Stimulated activated CD4-positive, alpha-beta T cell treated with anti-CD3 and anti-CD28 coated beads, Interleukin-1b, Interleukin-23, amount 100 ng/mL, for 4 hours (primary cell): ENCODE data around the gene TJP1.
"Not testable (repeated sequence)": the region's sequence is repeated elsewhere in the genome, so short reads cannot be mapped to it uniquely, and the experiment has no call there.

Experiments
- DNase-seq, 2 donors: peaks; one replicate each; pipeline ENCODE4 v3.0.0-alpha.2; 2020; ENCODE audit warnings: low read depth in 2 of 2

Gene TJP1

DNA sequence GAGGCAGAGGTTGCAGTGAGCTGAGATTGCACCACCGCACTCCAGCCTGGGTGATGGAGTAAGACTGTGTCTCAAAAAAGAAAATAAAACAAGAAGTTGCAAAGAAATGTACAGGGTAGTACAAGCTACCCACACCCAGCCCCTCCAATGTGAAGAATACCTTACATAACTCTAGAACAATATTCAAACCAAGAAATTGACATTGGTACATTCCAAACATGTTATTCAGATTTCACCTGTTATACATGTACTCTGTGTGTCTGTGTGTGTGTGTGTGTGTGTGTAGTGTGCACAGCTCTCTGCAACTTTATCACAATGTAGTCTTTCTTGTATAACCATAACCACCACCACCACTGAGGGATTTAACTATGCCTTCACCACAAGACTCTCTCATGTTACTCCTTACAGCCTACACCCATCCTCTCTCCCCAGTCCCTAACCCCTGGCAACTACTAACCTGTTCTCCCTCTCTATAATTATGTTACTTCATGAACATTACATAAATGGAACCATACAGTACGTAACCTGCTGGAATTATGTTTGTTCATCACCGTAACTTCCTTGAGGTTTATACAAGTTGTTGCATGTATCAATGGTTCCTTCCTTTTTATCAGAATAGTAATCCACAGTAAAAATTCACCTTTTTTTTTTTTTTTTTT lies 16.2 kb upstream of the TJP1 start:
- no peak for DNase-seq

DNA sequence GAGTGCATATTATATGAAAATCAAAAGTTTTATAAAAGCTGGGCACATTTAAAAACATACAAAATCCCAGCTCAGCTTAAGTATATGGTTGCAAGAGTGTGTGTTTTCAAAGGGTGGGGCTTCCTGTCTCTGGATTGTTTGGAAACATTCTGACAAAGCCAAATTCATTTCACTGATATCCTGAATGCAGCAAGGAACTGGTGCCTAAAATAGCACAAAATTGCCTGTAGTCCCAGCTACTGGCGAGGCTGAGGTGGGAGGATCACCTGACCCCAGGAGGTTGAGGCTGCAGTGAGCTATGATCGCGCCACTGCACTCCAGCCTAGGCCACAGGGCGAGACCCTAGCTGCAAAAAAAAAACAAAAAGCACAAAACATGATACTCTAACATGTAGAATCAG lies 13.0 kb upstream of the TJP1 start:
- no peak for DNase-seq

DNA sequence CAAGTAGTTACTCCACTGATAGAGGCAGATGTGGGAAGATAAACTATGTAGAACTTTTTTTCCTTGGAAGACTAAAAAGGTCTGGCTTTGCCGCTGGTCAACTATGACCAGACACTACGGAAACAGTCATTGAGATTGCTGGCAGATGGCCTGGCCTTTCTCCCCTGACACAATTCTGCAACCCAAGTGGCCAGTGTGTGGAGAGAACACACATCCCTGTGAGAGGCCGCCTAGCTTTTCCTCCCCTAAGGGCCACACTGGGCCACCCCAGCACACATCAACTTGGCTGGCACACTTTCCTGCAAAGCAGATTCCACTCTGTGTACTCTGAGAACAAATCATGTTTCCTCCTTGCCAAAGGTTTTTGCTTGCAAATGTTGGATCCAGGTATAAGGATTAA lies 10.4 kb upstream of the TJP1 start:
- no peak for DNase-seq

DNA sequence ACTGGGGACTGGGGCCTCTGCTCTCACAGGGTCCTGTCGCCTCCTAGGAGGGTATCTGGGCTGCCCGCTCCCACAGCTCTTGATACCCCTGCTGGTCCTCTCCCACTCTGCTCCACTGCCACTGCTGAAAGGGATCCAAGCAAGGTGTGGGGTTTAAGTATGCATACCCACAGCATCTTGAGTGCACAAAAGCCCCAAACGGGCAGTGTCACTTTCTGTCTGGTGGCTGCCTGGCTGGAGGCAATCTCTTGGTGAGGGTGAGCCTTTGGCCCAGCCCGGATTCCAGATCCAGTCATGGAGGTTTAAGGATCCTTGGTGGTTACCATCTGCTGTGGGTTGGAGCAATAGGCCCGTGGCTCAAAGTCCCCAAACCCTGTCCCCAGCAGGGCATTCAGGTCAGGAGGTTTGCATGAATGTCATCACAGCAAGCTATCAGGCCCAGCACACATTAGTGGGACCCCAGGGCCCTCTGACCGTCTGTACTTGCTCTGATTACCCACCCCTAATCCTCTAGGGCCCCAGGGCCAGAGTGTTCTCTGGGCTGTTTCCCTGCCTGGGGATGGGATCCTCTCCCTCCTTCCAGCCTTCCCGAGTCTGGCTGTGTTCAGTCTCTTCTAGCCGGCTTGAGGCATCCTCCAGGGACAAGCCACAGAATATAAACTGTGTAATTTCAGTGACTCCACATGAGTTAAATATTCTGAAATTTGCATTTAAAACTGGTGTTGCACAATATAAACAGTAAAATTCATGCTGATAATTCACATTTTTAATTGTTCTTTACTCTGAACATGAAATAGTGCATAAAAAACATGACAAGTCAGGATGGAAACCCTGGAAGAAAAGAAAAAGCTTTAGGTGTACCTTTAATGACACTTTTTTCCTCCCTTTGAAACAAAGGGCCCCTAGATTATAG lies 4.9 kb upstream of the TJP1 start:
- DNase-seq, result no peak

DNA sequence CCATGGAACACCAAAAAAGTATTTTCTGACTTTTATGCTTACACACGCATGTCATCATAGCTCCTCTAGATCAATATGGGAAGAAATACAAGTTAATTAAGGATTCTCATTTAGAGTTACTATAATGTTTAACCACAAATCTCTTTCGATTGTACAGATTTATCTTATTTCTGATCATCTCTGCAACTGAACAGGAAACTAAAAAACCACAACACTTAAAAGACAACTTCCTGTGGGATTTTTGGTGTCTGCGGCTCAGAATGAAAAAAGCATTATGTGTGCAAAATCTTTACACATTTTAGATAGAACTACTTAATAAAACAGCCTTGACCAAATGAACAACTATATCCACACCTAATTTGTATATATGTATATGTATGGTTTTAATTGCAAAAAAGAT lies 3.0 kb upstream of the TJP1 start:
- no peak for DNase-seq

DNA sequence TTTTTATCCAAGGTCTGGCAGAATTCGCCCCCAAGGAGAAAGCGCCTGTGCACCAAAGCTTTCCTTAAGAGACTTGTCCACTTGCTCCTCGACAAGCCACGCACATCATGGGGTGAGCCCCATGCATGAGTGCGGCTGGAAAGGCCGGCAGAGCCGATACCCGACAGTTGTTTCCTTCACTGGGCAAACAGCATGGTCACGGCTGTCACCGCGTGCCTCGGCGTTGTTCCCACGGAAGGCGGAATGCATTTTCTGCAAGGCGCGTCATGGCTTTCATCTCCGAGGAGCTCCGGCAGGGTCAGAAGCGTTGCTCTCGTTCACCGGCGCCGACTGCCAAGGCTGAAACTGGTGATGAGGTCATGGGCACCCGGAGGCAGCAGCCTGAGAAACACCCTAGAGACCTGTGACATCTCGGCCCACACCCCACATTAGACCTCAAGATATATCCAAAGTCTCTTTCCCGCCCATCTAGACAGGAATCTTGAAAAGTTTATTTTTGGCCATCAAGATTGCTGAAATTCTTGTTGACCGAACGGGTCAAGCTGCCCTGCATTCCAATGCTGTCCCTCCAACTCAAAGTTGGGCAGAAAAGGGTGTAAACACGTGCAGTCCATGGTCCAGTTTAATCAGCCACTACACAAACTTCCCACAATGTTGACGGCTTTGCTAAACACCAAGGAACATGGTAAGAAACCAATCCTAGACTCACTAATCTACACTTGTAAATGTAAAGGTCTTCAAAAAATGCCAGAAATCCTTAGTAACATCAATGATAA lies 604 bp upstream of the TJP1 start:
- no peak for DNase-seq

DNA sequence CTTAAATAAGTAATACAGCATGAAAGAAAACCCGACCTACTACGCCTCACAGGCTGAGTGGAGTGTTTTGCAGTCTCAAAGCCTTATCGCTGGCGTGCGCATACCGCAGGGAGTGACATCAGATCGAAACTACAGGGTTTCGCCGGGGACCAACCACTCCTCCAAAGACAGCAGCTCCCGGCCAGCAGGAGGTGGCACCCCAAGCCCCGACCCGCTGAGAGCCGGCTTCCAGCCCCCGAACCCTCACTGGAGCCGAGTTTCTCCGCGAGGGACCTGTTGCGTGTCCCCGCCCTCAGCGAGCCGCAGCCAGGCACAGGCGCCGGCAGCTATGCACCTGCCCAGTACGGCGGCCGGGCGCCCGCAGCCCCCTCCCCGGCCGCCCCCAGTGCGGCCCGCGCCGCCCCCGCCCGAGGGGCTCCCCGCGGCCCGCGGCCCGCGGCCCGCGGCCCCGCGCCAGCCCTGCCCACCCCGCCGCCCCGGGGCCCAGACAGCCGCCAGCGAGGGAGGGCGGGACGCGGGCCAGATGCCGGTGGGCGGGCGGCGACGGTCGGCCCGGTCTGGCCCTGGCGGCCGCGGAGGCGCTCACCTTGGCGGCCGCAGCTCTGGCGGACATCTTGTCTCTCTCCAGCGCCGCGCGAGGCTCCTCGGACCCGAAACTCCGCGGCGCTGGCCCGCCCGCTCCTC lies 710 bp downstream of the TJP1 start:
- no peak for DNase-seq

DNA sequence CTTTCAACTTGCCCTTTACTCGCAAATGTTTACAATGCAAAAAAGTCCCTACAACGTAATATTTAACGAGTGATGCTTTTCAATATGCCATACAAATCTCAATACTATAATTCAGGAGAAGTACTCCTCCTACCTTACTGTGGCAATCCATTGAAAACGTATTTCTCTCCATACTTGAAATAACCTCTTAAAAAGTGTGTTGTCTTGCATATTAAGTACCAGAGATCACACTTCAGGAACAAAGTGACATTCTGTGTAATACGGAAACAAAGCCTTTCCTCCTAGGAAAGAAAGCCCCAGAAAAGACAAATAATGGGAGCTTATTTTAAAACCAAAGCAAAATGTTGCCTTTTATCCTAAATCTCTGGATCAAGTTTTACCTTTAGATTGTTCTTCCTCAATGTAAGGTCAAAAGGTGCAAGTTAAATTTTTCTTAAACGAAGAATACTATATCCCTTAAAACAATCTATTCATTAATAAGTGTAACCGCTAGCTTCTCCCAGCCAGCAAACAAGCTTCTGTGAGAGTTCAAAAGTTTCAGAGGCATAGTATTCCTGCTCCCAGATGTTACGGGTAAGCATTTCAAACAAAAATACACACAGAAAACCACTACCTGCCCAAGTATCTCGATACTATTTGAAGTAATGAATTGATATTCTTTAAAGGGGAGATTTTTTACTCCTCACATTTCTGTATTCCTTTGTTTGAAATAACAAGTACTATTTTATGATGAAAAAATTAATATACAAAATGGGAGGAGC lies 1.7 kb downstream of the TJP1 start:
- DNase-seq, result no peak

DNA sequence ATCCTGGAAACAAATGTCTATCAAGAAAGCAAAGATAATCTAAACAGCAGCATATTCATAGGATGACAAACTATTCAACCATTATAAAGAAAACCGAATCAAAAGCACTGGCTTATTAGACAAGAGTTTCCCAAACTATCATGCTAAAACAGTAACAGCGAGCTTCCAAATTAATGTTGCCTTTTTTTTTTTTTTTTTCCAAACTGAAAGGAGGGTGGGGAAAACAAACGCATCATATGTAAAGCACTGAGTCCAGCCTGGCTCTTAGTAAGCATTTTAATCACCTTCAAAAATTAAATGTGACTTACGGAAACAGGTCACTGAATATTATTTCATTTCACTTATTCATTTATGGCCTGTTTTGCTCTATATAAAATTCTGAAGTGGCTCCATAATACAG lies 2.3 kb downstream of the TJP1 start:
- no peak for DNase-seq

DNA sequence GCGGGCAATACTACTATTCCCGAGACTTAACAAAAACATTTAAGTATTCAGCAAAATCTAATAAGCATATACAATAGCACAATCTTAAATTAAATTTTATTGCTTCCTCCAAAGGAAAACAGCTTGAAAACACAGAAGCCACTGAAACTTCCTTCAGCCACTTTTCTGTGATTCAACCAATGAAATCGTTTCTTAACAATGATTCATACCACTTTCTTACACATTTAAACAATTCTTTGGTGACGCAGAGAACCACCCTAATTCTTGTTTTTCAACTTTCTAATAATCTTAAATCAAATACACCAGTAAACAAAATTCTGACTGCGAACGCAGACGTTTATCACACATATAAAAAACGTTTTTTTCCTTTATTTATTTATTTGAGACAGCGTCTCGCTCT lies 4.1 kb downstream of the TJP1 start:
- DNase-seq, result no peak

DNA sequence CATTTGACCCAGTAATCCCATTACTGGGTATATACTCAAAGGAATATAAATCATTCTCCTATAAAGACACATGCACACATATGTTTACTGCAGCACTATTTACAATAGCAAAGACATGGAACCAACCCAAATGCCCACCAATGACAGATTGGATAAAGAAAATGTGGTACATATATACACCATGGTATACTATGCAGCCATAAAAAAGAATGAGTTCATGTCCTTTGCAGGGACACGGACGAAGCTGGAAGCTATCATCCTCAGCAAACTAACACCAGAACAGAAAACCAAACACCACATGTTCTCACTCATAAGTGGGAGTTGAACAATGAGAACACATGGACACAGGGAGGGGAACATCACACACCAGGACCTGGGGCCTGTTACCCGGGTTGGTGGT lies 4.8 kb downstream of the TJP1 start:
- not testable (repeated sequence) for DNase-seq

DNA sequence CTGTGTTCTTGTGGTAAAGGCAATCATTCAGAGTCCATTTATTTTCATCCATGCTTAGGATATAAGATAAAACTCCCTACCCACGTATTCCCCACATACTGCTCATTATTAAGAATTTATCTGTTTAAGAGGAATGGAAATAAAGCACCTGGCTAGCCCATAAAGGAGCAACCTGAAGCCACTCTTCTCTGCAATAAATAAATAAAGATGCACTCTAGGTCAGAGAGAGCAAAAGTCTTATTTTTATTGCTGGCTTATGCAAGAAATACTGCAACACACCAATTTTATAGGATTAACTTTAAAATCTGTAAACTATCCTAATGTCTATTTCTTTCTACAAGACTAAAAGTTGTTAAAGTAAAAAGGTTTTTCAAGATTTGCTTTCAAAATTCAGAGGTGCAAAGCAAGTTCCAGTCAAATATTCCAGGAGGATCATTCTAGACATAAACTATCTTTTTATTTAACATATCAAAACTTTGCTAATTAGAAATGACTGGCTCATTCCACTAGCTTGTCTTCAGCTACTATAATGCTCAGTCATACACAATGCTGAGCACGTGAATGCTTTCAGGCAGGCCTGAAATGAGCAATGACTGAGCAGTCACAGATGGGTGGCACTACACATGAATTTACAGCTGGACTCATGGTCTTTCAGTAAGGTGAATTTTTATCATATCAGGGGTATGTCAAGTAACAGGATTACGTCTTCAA lies 7.1 kb downstream of the TJP1 start:
- no peak for DNase-seq

DNA sequence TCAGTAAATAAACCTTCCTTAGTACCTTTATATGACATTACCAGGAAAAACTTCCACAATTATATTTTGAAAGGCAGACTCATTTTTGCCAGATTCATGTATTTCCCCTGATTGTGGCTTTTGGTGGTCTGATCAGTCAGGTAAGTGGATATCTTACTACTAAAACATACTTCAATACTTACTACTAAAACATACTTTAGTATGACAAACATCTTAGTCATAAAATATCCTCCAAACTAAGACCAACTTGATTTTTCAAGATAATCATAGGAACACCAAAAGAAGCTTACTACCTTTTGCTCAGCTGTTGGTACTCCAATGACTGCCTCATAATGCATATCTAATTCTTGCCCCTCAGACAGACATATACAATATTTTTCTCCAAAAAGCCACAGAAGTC lies 9.3 kb downstream of the TJP1 start:
- no peak for DNase-seq

DNA sequence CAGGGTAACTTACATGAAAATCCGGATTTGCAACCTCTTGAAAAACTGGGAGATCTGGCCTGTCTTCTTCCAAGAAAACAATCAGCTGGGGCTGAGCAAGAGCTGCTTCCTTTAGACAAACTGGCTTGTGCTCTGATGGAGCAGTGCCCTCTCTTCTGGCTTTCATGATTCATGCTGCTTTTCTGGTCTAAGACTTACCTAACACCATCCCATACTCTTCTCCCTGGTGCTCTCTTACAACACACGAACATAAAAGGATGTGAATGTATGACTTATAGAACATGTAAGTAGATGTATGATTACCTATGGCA lies 9.9 kb downstream of the TJP1 start:
- no peak for DNase-seq

DNA sequence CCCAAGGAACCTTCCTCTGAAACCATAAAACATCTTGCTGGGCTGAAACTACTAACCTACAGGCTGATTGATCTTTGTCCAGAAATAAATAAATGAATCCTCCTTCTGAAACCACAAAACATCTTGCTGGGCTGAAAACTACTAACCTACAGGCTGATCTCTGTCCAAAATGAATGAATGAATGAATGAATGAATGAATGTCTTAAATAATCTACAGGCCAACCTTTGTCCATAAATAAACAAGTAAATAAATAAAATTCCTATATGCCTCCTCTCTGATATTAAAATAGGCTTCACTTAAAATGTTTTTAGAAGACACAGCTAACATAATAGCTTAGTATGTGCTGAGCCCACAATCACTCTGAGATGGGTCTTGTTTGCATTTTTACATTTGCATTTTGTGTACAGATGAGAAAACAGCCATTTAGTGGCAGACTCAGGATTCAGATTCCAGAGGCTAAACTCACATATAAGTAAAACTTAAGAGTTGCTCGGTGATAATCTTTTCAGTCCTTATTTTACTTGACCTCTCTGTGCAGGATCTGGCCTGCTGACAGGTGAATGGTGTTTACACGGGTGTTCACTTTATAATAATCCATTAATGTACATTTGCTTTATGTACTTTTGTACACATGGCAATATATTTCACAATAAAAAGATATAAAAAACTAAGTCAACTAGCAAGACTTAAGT lies 10.4 kb downstream of the TJP1 start:
- no peak for DNase-seq

DNA sequence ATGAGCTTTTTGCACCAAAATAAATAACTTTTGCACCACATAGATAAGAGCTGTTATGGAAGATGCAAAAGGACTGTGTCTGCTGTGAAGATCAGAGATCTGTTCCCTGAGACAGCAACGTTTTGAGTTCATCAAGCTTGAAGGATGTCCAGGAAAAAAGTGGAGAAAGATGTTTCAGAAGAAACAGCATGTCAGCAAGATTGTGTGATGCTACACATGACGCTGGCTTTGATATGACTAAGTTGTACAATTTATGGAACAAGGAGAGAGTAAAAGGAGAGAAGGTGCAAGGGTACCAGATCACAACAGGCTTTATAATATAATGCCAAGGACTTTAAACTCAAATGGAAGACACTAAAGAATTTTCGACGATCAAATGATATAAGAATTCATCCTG lies 16.6 kb downstream of the TJP1 start:
- DNase-seq, result no peak

DNA sequence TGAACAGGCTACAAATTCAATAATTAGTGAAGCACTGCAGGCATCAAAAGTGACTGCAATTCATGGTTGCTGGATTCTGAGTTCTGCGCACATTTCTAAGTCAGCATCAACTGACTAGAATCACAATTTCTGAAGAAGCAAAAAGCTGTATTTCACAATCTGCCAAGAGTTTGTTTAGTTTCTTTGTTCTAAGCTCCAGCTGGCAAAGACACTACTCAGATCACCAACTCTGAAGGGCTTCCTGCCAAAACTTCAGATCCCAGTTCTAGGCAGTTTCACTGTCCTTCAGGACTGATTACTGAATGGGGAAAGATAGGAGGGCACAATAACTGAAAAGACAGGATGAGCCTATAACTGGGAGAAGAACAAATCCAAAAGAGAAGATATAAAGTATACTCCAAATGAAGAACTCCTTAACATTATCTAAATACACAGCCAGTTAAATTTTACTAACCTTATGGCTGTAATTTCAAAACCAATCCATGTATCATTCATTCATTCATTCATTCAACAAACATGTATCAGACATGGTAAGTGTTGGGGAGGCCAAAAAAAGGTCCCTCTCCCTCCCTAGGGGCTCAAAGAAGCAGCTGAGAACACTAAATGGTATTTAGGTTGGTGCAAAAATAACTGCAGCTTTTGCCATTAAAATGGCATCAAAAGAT lies 17.1 kb downstream of the TJP1 start:
- no peak for DNase-seq

DNA sequence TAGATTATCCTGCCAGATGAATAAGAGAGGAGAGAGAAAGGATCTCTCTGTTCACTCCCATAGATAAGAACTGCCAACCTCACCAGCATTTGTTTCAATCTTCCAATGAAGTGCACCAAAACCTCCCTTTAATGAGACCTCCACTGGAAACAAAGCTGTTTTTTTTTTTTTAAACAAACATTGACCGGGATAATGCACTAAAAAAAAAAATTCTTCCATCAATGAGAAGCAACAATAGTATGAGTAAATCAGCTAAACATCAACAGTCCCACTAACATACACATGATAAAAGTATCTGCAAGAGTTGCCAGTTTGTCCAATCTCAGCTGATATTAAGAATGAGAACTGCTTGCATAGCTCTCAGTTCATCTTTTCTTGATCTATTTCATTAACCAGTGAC lies 19.9 kb downstream of the TJP1 start:
- DNase-seq, result no peak

DNA sequence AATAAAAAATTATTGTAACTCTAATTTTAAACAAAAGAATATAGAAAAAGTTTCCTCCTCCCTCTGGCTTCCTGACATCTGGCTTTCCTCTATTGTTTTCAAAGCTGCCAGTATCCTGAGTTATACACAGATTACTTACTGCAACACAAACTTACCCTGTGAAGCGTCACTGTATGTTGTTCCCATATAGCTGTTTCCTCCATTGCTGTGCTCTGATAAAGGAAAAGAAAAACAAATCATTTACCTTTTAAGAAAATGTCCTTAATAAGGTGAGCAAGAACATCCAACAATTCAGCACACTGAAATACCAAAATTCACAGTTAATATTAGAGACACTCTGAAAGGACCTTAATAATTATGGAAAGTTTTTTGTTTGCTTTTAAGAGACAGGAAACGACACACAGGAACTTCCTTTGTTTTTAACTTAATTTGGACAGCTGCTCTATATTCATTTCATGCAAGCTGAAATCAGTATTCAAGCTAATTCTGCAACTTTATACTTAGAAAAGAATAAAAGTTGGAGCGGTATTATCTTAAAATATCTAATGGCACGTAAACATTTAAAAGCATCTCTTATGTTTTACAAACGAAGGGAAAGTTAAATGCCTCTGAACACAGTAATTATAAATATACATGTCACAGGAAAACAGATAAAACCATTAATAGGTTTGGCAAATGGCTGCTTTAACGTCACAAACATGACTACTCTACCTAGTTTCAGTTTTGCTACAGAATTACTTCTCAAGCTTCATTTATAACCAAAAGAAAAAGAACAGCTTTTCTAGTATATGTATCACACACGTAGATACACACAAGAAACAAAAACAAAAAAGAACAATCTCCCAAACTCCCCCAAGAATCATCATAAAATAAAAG lies 21.5 kb downstream of the TJP1 start:
- DNase-seq, result no peak
